ENCODE results near the gene MYO3A. TPM values are rescaled to one million over a fixed set of nuclear protein-coding genes. Genes with fewer than 3 reads are reported as not detected.

The MYO3A gene
- polyA plus RNA-seq, 1 donor (not counting 4 experiments of a cell fraction or from before 2014, with no cell fraction given) = not detected

DNA sequence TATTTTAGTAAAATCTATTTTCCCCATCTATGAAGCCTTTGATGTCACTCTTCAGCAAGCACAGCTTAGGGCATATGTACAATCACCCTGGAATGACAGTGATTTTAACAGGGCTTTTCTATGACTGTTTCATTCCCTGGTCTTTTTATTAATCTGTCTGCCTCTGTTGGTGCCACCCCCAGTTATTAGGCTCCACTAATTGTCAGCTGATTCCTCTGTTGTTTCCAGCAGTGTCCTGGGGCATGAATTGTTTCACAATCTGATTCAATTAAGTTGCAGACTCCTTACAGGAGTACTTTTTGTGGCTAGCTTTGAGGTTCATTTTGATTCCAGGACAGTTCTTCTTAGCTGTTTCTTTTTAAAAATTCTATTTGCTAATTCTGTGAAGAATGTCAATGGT lies 38.6 kb downstream of the MYO3A start:
- dilution Hi-C loops (cut with MboI; ENCODE audit: extremely low pct_ligation_motif_present, low sequenced_read_pairs) = no loop called here
- no peaks in the 10 kb centered on the region for H3K9me1 ChIP-seq (ENCODE audit: control insufficient read depth, extremely low read depth, insufficient read depth, low read length)
- no peaks in the 10 kb centered on the region for H3K36me3 ChIP-seq (ENCODE audit: control insufficient read depth in 2 of 2, extremely low read depth in 1 of 2, insufficient read depth in 2 of 2, low read length in 2 of 2)
- H2AFZ ChIP-seq (ENCODE audit: control insufficient read depth, low read length) = no peak overlapping the region
- H4K20me1 ChIP-seq (ENCODE audit: control insufficient read depth, extremely low read depth, insufficient read depth, low read length) = no peaks in the 10 kb centered on the region
- no peak overlapping the region for H3K27ac ChIP-seq (ENCODE audit: control insufficient read depth, insufficient read depth, low read length)
- H3K4me2 ChIP-seq (ENCODE audit: control insufficient read depth, extremely low read depth, insufficient read depth, low read depth, low read length) = no peak overlapping the region
- DNase-seq (ENCODE audit: low read depth, low spot score) (no peak), FAIRE-seq (no peak)
- H3K9me3 ChIP-seq (ENCODE audit: control insufficient read depth, low read depth, low read length) = no peaks in the 10 kb centered on the region
- H3K9ac ChIP-seq (ENCODE audit: control insufficient read depth, extremely low read depth, insufficient read depth, low read length) = no peak overlapping the region
- no peaks in the 10 kb centered on the region for H3K79me2 ChIP-seq (ENCODE audit: control insufficient read depth, insufficient read depth, low read length)
- no peak overlapping the region for H3K4me3 ChIP-seq (ENCODE audit: control insufficient read depth in 2 of 3, extremely low read depth in 1 of 3, insufficient read depth in 2 of 3, low read depth in 1 of 3, low read length in 3 of 3)
- H3K27me3 ChIP-seq (ENCODE audit: control insufficient read depth, extremely low read depth, insufficient read depth, low read length) = no peaks in the 10 kb centered on the region
- H3K4me1 ChIP-seq (ENCODE audit: control insufficient read depth, extremely low read depth, insufficient read depth, low read length) = no peaks in the 10 kb centered on the region
- TF ChIP-seq EZH2 (IDR thresholded peaks at IDR 0.05; ENCODE audit: low read length) = no peak
- TF ChIP-seq, protein P1, sequence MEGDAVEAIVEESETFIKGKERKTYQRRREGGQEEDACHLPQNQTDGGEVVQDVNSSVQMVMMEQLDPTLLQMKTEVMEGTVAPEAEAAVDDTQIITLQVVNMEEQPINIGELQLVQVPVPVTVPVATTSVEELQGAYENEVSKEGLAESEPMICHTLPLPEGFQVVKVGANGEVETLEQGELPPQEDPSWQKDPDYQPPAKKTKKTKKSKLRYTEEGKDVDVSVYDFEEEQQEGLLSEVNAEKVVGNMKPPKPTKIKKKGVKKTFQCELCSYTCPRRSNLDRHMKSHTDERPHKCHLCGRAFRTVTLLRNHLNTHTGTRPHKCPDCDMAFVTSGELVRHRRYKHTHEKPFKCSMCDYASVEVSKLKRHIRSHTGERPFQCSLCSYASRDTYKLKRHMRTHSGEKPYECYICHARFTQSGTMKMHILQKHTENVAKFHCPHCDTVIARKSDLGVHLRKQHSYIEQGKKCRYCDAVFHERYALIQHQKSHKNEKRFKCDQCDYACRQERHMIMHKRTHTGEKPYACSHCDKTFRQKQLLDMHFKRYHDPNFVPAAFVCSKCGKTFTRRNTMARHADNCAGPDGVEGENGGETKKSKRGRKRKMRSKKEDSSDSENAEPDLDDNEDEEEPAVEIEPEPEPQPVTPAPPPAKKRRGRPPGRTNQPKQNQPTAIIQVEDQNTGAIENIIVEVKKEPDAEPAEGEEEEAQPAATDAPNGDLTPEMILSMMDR (optimal IDR thresholded peaks at IDR 0.05 in 1 of 3, IDR thresholded peaks at IDR 0.05 in 1 of 3, conservative IDR thresholded peaks at IDR 0.05 in 1 of 3; ENCODE audit: extremely low read depth in 1 of 3, insufficient read depth in 2 of 3, low read length in 3 of 3) = no peak

DNA sequence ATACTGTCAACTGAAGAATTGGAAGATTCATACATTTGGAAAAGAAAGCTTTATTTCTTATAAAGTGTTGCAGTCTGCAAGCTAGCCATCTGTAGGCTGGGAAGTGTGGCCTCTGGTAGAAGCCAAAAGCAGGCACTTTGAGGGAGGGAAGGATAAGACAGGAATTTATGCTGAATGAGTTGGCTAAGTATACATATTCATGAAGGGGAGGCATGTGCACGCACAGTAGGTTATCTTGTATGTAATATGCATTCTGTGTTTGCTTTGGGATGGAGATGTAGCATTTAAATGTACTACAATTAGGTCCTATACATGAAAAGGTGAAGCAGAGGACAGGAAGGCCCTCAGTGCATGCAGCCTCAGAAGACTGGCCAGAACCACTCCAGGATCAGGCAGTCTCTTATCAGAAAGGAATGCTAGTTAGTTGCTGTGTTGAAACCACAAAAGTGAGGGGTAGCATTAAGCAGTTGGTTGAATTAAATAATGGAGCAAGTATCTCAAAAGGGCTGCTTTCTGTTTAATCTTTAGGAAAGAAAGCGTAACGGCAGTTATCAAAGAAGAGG lies 40.9 kb downstream of the MYO3A start:
- H4K20me1 ChIP-seq (ENCODE audit: control insufficient read depth, extremely low read depth, insufficient read depth, low read length) = no peaks in the 10 kb centered on the region
- no peak overlapping the region for H3K4me2 ChIP-seq (ENCODE audit: control insufficient read depth, extremely low read depth, insufficient read depth, low read depth, low read length)
- H3K9me3 ChIP-seq (ENCODE audit: control insufficient read depth, low read depth, low read length) = no peaks in the 10 kb centered on the region
- H3K27me3 ChIP-seq (ENCODE audit: control insufficient read depth, extremely low read depth, insufficient read depth, low read length) = no peaks in the 10 kb centered on the region
- H2AFZ ChIP-seq (ENCODE audit: control insufficient read depth, low read length) = no peak overlapping the region
- no peak for DNase-seq (ENCODE audit: low read depth, low spot score)
- H3K79me2 ChIP-seq (ENCODE audit: control insufficient read depth, insufficient read depth, low read length) = no peaks in the 10 kb centered on the region
- dilution Hi-C loops (cut with MboI; ENCODE audit: extremely low pct_ligation_motif_present, low sequenced_read_pairs) = no loop called here
- no peaks in the 10 kb centered on the region for H3K9me1 ChIP-seq (ENCODE audit: control insufficient read depth, extremely low read depth, insufficient read depth, low read length)
- H3K36me3 ChIP-seq (ENCODE audit: control insufficient read depth in 2 of 2, extremely low read depth in 1 of 2, insufficient read depth in 2 of 2, low read length in 2 of 2) = no peaks in the 10 kb centered on the region
- no peak overlapping the region for H3K27ac ChIP-seq (ENCODE audit: control insufficient read depth, insufficient read depth, low read length)
- TF ChIP-seq EZH2 (IDR thresholded peaks at IDR 0.05; ENCODE audit: low read length) = no peak
- TF ChIP-seq, protein P1 (optimal IDR thresholded peaks at IDR 0.05 in 1 of 3, IDR thresholded peaks at IDR 0.05 in 1 of 3, conservative IDR thresholded peaks at IDR 0.05 in 1 of 3; ENCODE audit: extremely low read depth in 1 of 3, insufficient read depth in 2 of 3, low read length in 3 of 3) = no peak
- H3K4me3 ChIP-seq (ENCODE audit: control insufficient read depth in 2 of 3, extremely low read depth in 1 of 3, insufficient read depth in 2 of 3, low read depth in 1 of 3, low read length in 3 of 3) = no peak overlapping the region
- FAIRE-seq = no peak
- H3K9ac ChIP-seq (ENCODE audit: control insufficient read depth, extremely low read depth, insufficient read depth, low read length) = no peak overlapping the region
- no peaks in the 10 kb centered on the region for H3K4me1 ChIP-seq (ENCODE audit: control insufficient read depth, extremely low read depth, insufficient read depth, low read length)
